Breast epithelium (tissue), 3 donors: ENCODE data around the gene SPNS3.

Experiments used
- POLR2A ChIP-seq: fragments of 450-650 bp; IDR thresholded peaks from one replicate; pipeline ENCODE4 v1.6.1; 2016; ENCODE audit warnings: antibody characterized with exemption, mild to moderate bottlenecking, moderate library complexity
- POLR2AphosphoS5 ChIP-seq, 3 donors: sonication (generic); formaldehyde crosslinking; IDR thresholded peaks; one replicate each; pipeline ENCODE4 v1.6.1; 2017; ENCODE audit warnings: antibody characterized with exemption in 3 of 3
- TF ChIP-seq, protein P1 (sequence below), 3 donors: fragments of 450-650 bp; IDR thresholded peaks; one replicate each; pipeline ENCODE4 v1.5.1; 2016 to 2017; ENCODE audit warnings: antibody characterized with exemption in 3 of 3, mild to moderate bottlenecking in 3 of 3, moderate library complexity in 3 of 3

DNA sequence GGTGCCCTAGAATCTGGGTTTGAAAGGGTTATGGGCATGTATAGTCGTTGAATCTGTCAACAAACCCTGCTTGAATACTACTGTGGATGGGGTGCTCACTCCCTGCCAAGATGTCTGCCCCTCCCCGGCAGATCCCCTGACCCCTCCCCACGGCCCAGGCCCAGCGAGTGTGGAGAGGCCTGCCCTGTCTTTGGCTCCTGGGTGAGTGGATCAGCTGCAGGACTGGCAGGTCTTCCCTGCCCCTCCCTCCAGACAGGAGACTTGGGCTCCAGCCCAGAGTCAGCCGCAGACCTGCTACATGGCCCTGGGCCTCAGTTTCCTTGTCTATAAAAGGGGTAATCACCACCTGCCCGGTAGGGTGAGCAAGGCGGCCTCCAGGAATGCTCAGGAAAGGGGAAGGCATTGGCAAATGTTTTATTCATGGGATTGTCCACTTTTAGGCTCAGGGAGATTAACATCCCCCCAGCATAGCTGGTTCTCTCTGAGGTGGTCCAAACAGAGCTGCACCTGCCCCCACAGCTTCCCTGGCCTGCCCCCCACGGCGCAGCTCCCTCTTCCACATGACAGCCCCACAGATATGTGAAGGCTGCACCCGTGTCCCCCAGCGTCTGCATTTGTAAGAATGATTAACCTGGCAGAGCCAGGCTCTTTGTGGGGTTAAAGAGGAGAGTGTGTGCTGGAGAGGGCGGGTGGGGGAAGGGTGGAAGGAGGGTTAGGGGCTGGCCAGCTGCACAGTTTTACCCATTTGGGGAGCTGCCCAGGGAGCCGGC, 46.4 kb downstream of the SPNS3 start:
- TF ChIP-seq, protein P1, sequence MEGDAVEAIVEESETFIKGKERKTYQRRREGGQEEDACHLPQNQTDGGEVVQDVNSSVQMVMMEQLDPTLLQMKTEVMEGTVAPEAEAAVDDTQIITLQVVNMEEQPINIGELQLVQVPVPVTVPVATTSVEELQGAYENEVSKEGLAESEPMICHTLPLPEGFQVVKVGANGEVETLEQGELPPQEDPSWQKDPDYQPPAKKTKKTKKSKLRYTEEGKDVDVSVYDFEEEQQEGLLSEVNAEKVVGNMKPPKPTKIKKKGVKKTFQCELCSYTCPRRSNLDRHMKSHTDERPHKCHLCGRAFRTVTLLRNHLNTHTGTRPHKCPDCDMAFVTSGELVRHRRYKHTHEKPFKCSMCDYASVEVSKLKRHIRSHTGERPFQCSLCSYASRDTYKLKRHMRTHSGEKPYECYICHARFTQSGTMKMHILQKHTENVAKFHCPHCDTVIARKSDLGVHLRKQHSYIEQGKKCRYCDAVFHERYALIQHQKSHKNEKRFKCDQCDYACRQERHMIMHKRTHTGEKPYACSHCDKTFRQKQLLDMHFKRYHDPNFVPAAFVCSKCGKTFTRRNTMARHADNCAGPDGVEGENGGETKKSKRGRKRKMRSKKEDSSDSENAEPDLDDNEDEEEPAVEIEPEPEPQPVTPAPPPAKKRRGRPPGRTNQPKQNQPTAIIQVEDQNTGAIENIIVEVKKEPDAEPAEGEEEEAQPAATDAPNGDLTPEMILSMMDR (IDR thresholded peaks at IDR 0.05): no peak
- TF ChIP-seq POLR2AphosphoS5 (IDR thresholded peaks at IDR 0.05) (no peak), POLR2A (no peak)
